ENCODE results near the gene ITCH. TPM values are rescaled to one million over a fixed set of nuclear protein-coding genes. Genes with fewer than 3 reads are reported as not detected.
A peak's percentile ranks its signal among the peaks of the same experiment; 100 is the strongest.

ITCH gene
- 10 to 100 TPM; 35.6 to 40.2 TPM for total RNA-seq

GRCh38 chr20:34363062-34363464 is at the start of gene ITCH:
Gene ITCH (plus strand): TSS chr20:34363273. CDS start chr20:34393812, 30,539 bp downstream.
- Histone ChIP-seq H3K9me3 (no peaks in the 10 kb centered on the region), H3K4me3 (peak within 1 kb of the TSS; percentile 94 to 99), H3K36me3 (no peaks in the 10 kb centered on the region), H3K4me1 (peaks cover 0 to 35% of the 10 kb centered on the region in 2 donors), H3K27ac (peak within 1 kb of the TSS; percentile 97 to 99), H3K27me3 (no peaks in the 10 kb centered on the region)
- peak; percentile 98 for DNase-seq (ENCODE audit: low spot score)
- no peak for TF ChIP-seq CTCF (IDR thresholded peaks at IDR 0.05)

GRCh38 chr20:34315236-34315635 is 47.8 kb upstream of the ITCH start:
- no peak for TF ChIP-seq CTCF (IDR thresholded peaks at IDR 0.05)

GRCh38 chr20:34316196-34316814 is 46.8 kb upstream of the ITCH start:
- Histone ChIP-seq H3K9me3 (no peaks in the 10 kb centered on the region), H3K36me3 (no peaks in the 10 kb centered on the region), H3K27ac (no peak overlapping the region), H3K4me3 (no peak overlapping the region), H3K4me1 (peaks cover 0 to 16% of the 10 kb centered on the region in 2 donors), H3K27me3 (no peaks in the 10 kb centered on the region)
- no peak for DNase-seq (ENCODE audit: low spot score)
- no peak for TF ChIP-seq CTCF (IDR thresholded peaks at IDR 0.05)

More at GRCh38 chr20:34315236-34315635, 47.8 kb upstream of the ITCH start:
- Histone ChIP-seq H3K9me3 (no peaks in the 10 kb centered on the region), H3K4me3 (no peak overlapping the region), H3K27ac (no peak overlapping the region), H3K4me1 (peaks cover 0 to 18% of the 10 kb centered on the region in 2 donors), H3K27me3 (no peaks in the 10 kb centered on the region), H3K36me3 (no peaks in the 10 kb centered on the region)
- no peak for DNase-seq (ENCODE audit: low spot score)

GRCh38 chr20:34318609-34319443 is 44.2 kb upstream of the ITCH start:
- no peaks in the 10 kb centered on the region for H3K9me3 ChIP-seq
- TF ChIP-seq CTCF (IDR thresholded peaks at IDR 0.05), result no peak

GRCh38 chr20:34320861-34321260 is 42.2 kb upstream of the ITCH start:
- TF ChIP-seq CTCF (IDR thresholded peaks at IDR 0.05), result no peak
- Histone ChIP-seq H3K27ac (no peak overlapping the region), H3K4me1 (peaks cover 0 to 10% of the 10 kb centered on the region in 2 donors), H3K4me3 (no peak overlapping the region), H3K9me3 (no peaks in the 10 kb centered on the region), H3K36me3 (no peaks in the 10 kb centered on the region), H3K27me3 (no peaks in the 10 kb centered on the region)
- DNase-seq (ENCODE audit: low spot score), result no peak

More at GRCh38 chr20:34318609-34319443, 44.2 kb upstream of the ITCH start:
- no peaks in the 10 kb centered on the region for H3K27me3 ChIP-seq
- no peaks in the 10 kb centered on the region for H3K36me3 ChIP-seq
- DNase-seq (ENCODE audit: low spot score), result no peak
- no peak overlapping the region for H3K4me3 ChIP-seq
- no peak overlapping the region for H3K27ac ChIP-seq
- H3K4me1 ChIP-seq, result no peaks in the 10 kb centered on the region
